GM19238 (cell line): ENCODE data around the gene CPOX.

Experiments used
- DNase-seq: peaks from one replicate; pipeline ENCODE4 v3.0.0; 2011; ENCODE audit warnings: low spot score; ENCODE audit not compliant: insufficient read length

CPOX gene

GRCh38 chr3:98596541-98597500 lies 3.4 kb upstream of the CPOX start:
- DNase-seq = no peak

DNA sequence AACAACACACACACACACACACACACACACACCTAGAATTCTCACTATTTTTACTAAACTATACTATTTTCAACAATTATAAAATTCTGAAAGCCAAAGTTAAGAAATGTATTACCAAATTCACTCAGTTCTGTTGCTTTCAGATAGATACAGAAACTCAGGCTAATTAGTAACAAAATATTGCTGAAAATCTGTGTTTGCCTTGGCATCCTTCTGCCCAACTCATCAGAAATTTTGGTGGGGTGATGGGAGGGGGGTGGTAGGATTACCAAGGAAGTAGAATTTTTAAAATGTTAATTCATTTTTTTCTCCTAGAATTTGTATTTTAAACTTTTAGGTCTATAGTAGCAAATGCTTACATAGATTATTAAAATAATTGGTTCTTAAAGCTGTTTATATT lies 2.7 kb upstream of the CPOX start:
- no peak for DNase-seq

GRCh38 chr3:98594628-98595324 lies 1.4 kb upstream of the CPOX start:
- no peak for DNase-seq

DNA sequence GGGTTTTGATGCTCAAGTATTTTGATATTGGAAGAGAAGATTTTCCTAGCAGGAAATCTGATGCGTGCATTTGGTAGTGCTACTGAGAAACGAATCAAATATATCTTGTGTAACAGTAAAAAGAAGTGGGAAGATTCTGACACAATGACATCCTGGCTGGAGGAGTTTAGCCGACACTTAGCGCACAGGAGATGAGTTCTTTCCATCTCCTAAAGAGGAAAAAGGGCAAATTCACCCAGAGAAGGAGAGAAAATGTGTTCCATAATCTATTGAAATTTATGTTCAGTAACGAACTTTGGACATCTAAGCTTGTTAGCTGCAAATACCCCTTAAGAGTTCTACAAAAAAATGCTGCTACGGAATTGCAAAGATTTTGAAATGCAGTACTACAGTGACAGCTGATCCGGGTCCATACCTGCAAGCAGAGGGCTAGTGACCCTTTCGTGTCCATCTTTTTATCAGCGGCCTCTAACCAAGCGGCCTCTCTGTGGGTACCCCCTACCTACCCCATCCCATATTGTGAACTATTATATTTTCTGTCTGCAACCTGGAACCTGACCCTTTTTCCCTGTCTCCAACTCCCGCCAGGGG lies 971 bp downstream of the CPOX start:
- DNase-seq = no peak

GRCh38 chr3:98589331-98590036 lies 3.9 kb downstream of the CPOX start:
- DNase-seq = no peak

DNA sequence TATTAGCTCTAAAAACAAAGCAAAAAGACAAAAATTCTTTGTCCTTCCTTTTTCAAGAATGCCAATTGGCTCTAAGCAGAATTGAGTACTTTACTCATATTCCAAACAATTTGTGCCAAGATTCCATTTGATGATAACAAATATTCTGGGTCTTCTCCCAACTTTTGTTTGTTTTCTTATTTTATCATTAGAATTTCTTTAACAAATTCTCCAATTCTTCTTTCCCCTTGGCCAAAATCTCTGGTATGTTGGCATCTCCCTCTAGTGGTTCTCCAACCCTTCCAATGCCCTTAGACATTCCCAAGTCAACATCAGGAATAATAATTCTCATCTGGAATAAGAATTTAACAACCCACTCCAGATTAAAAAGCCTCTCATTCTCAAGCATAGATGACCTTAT lies 5.3 kb downstream of the CPOX start:
- no peak for DNase-seq

- no peak for DNase-seq
These were observed 5.8 kb downstream of the CPOX start for GRCh38 chr3:98587654-98588053.

DNA sequence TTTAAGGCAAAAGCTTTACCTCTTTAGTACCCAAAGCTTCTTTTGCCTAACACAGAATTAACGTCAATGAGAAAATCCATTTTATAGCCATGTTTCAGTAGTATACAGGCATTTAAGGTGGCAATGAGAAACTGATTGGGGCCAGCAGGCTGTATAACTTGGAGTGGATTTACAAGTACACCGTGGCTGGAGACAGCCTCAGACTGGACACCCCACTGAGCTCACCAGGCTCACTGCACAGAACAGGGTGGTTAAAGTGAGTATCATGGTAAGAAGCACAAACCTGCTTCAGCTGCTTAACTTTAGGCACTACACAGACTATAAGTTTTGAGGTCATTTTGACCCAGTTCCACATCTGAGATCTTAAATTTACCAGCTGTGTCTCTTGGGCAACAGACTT lies 8.9 kb downstream of the CPOX start:
- no peak for DNase-seq

GRCh38 chr3:98583766-98584165 lies 9.6 kb downstream of the CPOX start:
- DNase-seq = no peak

DNA sequence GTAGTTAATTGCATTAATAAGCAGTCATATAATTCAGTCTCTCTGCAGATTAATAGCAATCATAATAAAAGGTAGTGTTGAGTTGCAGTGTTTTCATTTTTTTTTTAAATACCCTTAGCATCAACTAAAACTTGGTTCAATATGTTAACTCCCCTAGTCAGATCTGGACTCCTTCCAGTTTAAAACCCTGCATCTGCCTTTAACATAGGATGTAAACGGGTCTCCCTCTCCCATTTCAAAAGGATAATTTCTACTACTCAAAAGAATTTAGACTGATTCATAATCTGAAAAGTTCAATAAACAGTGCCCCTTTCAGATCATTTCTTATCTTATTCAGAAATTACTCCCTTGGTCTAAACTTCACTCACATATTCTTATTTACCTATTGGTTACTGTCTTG lies 11.4 kb downstream of the CPOX start:
- no peak for DNase-seq

- no peak for DNase-seq
These were observed 11.9 kb downstream of the CPOX start for GRCh38 chr3:98581474-98581873.

DNA sequence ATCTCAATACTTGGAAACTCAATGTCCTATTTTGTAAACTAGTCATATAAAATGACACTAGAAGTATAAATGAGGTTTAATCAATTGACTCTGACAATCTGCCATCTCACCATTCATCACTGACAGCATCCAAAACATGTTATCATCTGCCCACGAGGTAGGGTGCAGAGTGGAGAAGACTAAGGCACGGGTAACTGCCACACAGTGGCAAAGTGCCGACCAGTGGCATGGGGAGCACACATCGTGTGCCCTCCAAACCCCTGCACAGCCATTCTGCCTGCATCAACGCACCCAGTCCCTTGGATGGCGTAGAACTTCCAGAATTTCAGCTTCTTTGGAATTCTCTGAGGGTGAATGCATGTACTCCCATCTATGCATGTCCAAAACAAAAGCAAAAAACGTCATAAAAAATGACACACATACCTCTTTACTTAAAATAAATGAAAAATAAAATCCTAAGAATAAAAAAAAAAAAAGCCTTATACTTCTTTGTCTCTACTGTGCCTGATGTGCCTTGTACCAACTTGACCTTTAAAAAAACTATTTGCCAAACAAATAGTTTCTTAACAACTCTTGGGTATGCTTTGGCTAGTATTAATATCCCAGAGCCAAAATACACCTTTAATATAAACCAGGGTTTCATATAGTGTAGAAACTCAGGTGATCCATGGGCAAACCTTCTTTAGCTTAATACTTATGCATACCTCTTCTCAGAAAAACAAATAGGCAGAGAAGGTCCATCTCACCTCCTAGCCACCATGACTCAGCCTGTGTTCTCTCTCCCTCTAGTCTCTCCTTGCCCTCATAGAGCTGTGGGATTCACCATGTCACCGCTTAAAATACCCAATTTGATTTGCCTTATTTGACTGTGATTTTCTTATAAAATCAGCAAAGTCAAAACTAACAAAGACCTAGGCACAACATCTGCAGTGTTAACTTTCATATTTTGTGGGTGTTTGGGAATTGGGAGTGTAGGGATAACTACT lies 12.7 kb downstream of the CPOX start:
- DNase-seq = no peak

GRCh38 chr3:98577178-98577895 lies 16.1 kb downstream of the CPOX start:
- no peak for DNase-seq

GRCh38 chr3:98574132-98574531 lies 19.3 kb downstream of the CPOX start:
- no peak for DNase-seq

- no peak for DNase-seq
These were observed 20.2 kb downstream of the CPOX start for GRCh38 chr3:98573181-98573728.

- DNase-seq = no peak
These were observed 25.0 kb downstream of the CPOX start for GRCh38 chr3:98568402-98568801.

DNA sequence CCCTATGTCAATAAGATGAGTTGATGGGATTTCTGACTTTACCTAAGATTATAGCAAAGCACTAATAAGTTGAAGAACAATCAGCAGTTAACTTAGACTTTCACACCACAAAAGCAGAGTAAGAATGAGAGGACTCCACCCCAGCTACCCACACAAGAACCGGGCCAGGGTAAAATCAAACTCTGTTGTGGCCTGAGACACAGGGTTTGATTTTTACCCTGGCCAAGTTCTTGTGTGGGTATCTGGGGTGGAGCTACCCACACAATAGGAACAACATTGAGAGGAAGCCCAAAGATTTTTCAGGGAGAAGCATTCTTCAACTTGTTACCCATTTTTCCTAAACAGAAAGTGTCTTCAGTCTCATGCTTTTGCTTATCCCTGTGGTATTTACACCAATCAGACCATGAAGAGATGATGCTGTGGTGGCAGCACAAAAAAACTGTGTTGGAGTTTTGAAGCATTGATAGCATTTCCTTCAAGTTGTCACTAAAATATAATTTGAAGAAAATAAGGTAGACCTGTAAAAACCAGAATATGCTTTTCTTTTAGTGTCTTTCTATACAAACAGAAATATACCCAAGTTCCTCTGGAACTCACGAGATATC lies 25.6 kb downstream of the CPOX start:
- DNase-seq = no peak

GRCh38 chr3:98565843-98566242 lies 27.6 kb downstream of the CPOX start:
- no peak for DNase-seq

- no peak for DNase-seq
These were observed 28.2 kb downstream of the CPOX start for GRCh38 chr3:98565237-98565643.
